K562 (cell line): ENCODE results near the gene PEX5. TPM values are rescaled to one million over a fixed set of nuclear protein-coding genes. Genes with fewer than 3 reads are reported as not detected.
A peak's percentile ranks its signal among the peaks of the same experiment; 100 is the strongest.

Experiments
- ATAC-seq: fragments of 200-7000 bp; cut with Tn5 transposase; 3 replicates; pipeline ENCODE4 v1.9.1; 2020; ENCODE audit warnings: moderate library complexity
- BruUV-seq: library from RNA; stranded (reverse); fragments of 400-500 nt; replicated peaks from 2 replicates; lab custom pipeline; 2021; lab: Mats Ljungman, UMichigan
- CTCF ChIA-PET: fragments of 300-600 bp; formaldehyde crosslinking; extraction: SDS; loops from one replicate; lab custom pipeline; 2021; ENCODE audit warnings: low intra/inter-chr PET ratio; lab: Yijun Ruan, JAX
- POLR2A ChIA-PET: fragments of 300-600, 350-650 bp; sonication (Branson Sonifier 250); formaldehyde crosslinking; extraction: SDS; loops from one replicate; lab custom pipeline; 2021; ENCODE audit warnings: antibody characterized with exemption, inconsistent platforms; lab: Yijun Ruan, JAX
- DNase-seq, 4 experiments: peaks; one replicate each; pipeline versions ENCODE4 v3.0.0 to v3.0.0-alpha.2; 2011 to 2018; ENCODE audit warnings: low spot score in 3 of 4, mixed read lengths in 3 of 4; ENCODE audit errors: extremely low read depth in 1 of 4
- FAIRE-seq: peaks from 2 replicates; lab custom pipeline; 2011; peaks lifted over from hg19 to GRCh38; lab: Jason Lieb, UNC
- H2AFZ ChIP-seq: 2 replicates; pipeline ENCODE4 v1.6.0; 2011; ENCODE audit warnings: low read depth, low read length, control low read depth, inconsistent platforms
- H3K27ac ChIP-seq: fragments of 200-600 bp; 3 replicates; pipeline ENCODE4 v1.8.0; 2011; ENCODE audit warnings: low read depth, mild to moderate bottlenecking, control low read depth, inconsistent platforms, low read length, moderate library complexity, mixed read lengths; ENCODE audit errors: extremely low read depth
- H3K27me3 ChIP-seq, 2 experiments: fragments of 300-600 bp in 1 of 2; 2 replicates in 1 of 2; 3 replicates in 1 of 2; pipeline versions ENCODE4 v1.6.0 to v1.8.0; 2011; ENCODE audit warnings: inconsistent platforms in 2 of 2, low read length in 2 of 2, mild to moderate bottlenecking in 1 of 2, mixed read lengths in 1 of 2, moderate library complexity in 1 of 2; ENCODE audit not compliant: control insufficient read depth in 2 of 2, insufficient read depth in 2 of 2
- H3K36me3 ChIP-seq: fragments of 300-600 bp; 3 replicates; pipeline ENCODE4 v1.8.0; 2011; ENCODE audit warnings: mild to moderate bottlenecking, low read length, inconsistent platforms; ENCODE audit not compliant: control insufficient read depth, insufficient read depth
- H3K4me1 ChIP-seq, 2 experiments: fragments of 200-600 bp in 1 of 2; replicated peaks in 1 of 2; 2 replicates in 1 of 2; 3 replicates in 1 of 2; pipeline versions ENCODE4 v1.5.1 to v1.8.0; 2011; ENCODE audit warnings: inconsistent platforms in 2 of 2, low read length in 2 of 2, mild to moderate bottlenecking in 1 of 2, mixed read lengths in 1 of 2, moderate library complexity in 1 of 2; ENCODE audit not compliant: control insufficient read depth in 2 of 2, insufficient read depth in 2 of 2
- H3K4me2 ChIP-seq: 2 replicates; pipeline ENCODE4 v1.6.1; 2011; ENCODE audit warnings: low read length, control low read depth, inconsistent platforms, mixed read lengths; ENCODE audit not compliant: insufficient read depth
- H3K4me3 ChIP-seq: fragments of 200-600 bp; sonication (generic), shearing (Covaris generic); 2 replicates; pipeline ENCODE4 v1.5.1; 2016; ENCODE audit warnings: control low read depth, inconsistent platforms
- H3K79me2 ChIP-seq: fragments of 200-600 bp; 3 replicates; pipeline ENCODE4 v1.8.0; 2011; ENCODE audit warnings: low read length, inconsistent platforms; ENCODE audit not compliant: control insufficient read depth, insufficient read depth
- H3K9ac ChIP-seq, 2 experiments: 2 replicates each; pipeline versions ENCODE4 v1.6.0 to v1.6.1; 2011; ENCODE audit warnings: low read depth in 2 of 2, low read length in 2 of 2, control low read depth in 1 of 2, inconsistent platforms in 1 of 2, mild to moderate bottlenecking in 1 of 2, mixed read lengths in 1 of 2; ENCODE audit not compliant: insufficient read depth in 1 of 2
- H3K9me1 ChIP-seq: one replicate; pipeline ENCODE4 v1.6.0; 2011; ENCODE audit warnings: inconsistent platforms, mild to moderate bottlenecking, low read length, moderate library complexity; ENCODE audit not compliant: control insufficient read depth, insufficient read depth
- H3K9me3 ChIP-seq: replicated peaks from 2 replicates; pipeline ENCODE4 v1.5.1; 2011; ENCODE audit warnings: low read depth, low read length, inconsistent platforms; ENCODE audit not compliant: control insufficient read depth, insufficient read depth
- H4K20me1 ChIP-seq: replicated peaks from 2 replicates; pipeline ENCODE4 v1.6.1; 2011; ENCODE audit warnings: low read length, inconsistent platforms, mixed read lengths; ENCODE audit not compliant: control insufficient read depth, insufficient read depth
- KLF13 ChIP-seq: fragments of 450-650 bp; IDR thresholded peaks from 2 replicates; pipeline ENCODE4 v1.6.1; 2016; ENCODE audit warnings: missing genetic modification characterization, low read depth, mild to moderate bottlenecking, missing compliant biosample characterization, moderate library complexity, borderline replicate concordance
- MAFG ChIP-seq: fragments of 450-650 bp; conservative IDR thresholded peaks from 2 replicates; pipeline ENCODE4 v1.6.1; 2016; ENCODE audit warnings: missing genetic modification characterization, missing compliant biosample characterization
- NFE2 ChIP-seq: IDR thresholded peaks from 2 replicates; pipeline ENCODE4 v1.6.1; 2014; ENCODE audit warnings: antibody characterized with exemption, low read depth
- TAF7 ChIP-seq: fragments of 450-650 bp; IDR thresholded peaks from 2 replicates; pipeline ENCODE4 v1.6.1; 2016; ENCODE audit warnings: missing genetic modification characterization, missing compliant biosample characterization
- XRCC4 ChIP-seq: IDR thresholded peaks from one replicate; pipeline ENCODE4 v1.6.1; 2011; ENCODE audit not compliant: insufficient read depth, insufficient read length; ENCODE audit errors: extremely low read depth
- ZNF263 ChIP-seq: sonication (generic); formaldehyde crosslinking; IDR thresholded peaks from 2 replicates; pipeline ENCODE4 v1.8.0; 2022; ENCODE audit warnings: mild to moderate bottlenecking, missing genetic modification reagents, borderline replicate concordance
- WGBS: fragments of 100-300 bp; shearing (Covaris generic); methylation state at CpG from one replicate; pipeline ENCODE4 v1.1.6; 2016; ENCODE audit warnings: low coverage, mixed read lengths; ENCODE audit not compliant: insufficient coverage; ENCODE audit errors: missing lambda C conversion rate; 5-methylcytosine and 5-hydroxymethylcytosine counted together
- in situ Hi-C: fragments of 300-500 bp; cut with MboI; formaldehyde crosslinking; loops from 4 replicates; pipeline ENCODE4 v1.15.0; 2018; ENCODE audit warnings: inconsistent platforms, mixed read lengths
- intact Hi-C: fragments of 100-400 bp; cut with micrococcal nuclease; formaldehyde crosslinking; loops from 2 replicates; pipeline ENCODE4 v1.14.2; 2022
- polyA plus RNA-seq, 8 experiments: library from polyadenylated mRNA; depleted of rRNA in 4 of 8; stranded (reverse) in 5 of 8; unstranded in 3 of 8; fragments of >200 nt; fragmentation: Nextera tagmentation in 2 of 8; fragmentation: Illumina TruSeq in 1 of 8; extraction: Ambion mirVana in 2 of 8; extraction: Trizol in 1 of 8; gene quantifications; 2 replicates each; pipeline versions ENCODE4 v1.2.1 to v1.2.3, GENCODE V29; 2011 to 2014; ENCODE audit warnings: inconsistent platforms in 1 of 8, missing spikeins in 1 of 8
- total RNA-seq, 7 experiments: library from RNA; depleted of rRNA in 6 of 7; stranded (reverse); fragments of >200 nt in 6 of 7; fragmentation: Illumina TruSeq in 2 of 7; extraction: Trizol in 2 of 7; gene quantifications; 2 replicates each; pipeline versions ENCODE4 v1.2.1 to v1.2.3, GENCODE V29; 2011 to 2021; ENCODE audit warnings: low replicate concordance in 1 of 7
- TF ChIP-seq, protein P1 (sequence below), 2 experiments: fragments of 150-350 bp in 1 of 2; IDR thresholded peaks; 2 replicates each; pipeline ENCODE4 v1.6.1; 2012 to 2016; ENCODE audit warnings: low read depth in 2 of 2, low read length in 2 of 2, mild to moderate bottlenecking in 1 of 2, moderate library complexity in 1 of 2
- TF ChIP-seq, protein P2 (sequence below), 2 experiments: IDR thresholded peaks in 1 of 2; conservative IDR thresholded peaks in 1 of 2; 2 replicates each; pipeline ENCODE4 v1.6.1; 2016; ENCODE audit warnings: low read depth in 2 of 2, mild to moderate bottlenecking in 1 of 2, missing compliant biosample characterization in 1 of 2, missing genetic modification characterization in 1 of 2, moderate library complexity in 1 of 2
- TF ChIP-seq, protein P3 (sequence below): fragments of 200-800 bp; sonication (Bioruptor generic); IDR thresholded peaks from 2 replicates; pipeline ENCODE4 v1.6.1; 2016; ENCODE audit warnings: missing genetic modification characterization, missing compliant biosample characterization

Gene PEX5
- total and polyA plus RNA-seq, 9 of the 15 experiments (the other 6 are each of a cell fraction or from before 2014, with no cell fraction given), result 1.4 to 26.1 (median 14.0) TPM

DNA sequence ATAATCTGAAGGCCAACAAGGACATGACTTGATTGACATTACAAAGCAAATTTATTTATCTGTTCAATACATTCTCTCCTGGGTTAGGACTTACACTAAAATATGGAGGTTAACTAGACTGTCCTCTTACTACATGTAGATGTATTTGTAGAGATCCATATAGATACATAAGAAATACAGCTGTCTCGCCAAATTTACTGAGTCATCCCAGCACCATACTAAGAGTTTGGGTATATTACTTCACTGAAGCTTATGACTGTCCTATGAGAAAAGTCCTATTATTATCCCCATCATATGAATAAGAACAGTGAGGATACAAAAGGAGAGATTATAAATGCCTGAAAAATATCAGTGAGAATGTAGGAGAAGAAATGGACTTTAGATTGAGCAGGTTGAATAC lies 69.6 kb downstream of the PEX5 start:
- no peak for ATAC-seq
- no peak for FAIRE-seq
- TF ChIP-seq, protein P1, sequence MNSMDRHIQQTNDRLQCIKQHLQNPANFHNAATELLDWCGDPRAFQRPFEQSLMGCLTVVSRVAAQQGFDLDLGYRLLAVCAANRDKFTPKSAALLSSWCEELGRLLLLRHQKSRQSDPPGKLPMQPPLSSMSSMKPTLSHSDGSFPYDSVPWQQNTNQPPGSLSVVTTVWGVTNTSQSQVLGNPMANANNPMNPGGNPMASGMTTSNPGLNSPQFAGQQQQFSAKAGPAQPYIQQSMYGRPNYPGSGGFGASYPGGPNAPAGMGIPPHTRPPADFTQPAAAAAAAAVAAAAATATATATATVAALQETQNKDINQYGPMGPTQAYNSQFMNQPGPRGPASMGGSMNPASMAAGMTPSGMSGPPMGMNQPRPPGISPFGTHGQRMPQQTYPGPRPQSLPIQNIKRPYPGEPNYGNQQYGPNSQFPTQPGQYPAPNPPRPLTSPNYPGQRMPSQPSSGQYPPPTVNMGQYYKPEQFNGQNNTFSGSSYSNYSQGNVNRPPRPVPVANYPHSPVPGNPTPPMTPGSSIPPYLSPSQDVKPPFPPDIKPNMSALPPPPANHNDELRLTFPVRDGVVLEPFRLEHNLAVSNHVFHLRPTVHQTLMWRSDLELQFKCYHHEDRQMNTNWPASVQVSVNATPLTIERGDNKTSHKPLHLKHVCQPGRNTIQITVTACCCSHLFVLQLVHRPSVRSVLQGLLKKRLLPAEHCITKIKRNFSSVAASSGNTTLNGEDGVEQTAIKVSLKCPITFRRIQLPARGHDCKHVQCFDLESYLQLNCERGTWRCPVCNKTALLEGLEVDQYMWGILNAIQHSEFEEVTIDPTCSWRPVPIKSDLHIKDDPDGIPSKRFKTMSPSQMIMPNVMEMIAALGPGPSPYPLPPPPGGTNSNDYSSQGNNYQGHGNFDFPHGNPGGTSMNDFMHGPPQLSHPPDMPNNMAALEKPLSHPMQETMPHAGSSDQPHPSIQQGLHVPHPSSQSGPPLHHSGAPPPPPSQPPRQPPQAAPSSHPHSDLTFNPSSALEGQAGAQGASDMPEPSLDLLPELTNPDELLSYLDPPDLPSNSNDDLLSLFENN (IDR thresholded peaks at IDR 0.05; ENCODE audit: low read depth in 2 of 2, low read length in 2 of 2), result no peak
- TF ChIP-seq MAFG (tag) (0 out of 2 replicates have a peak, but pooled peaks have one; percentile 52), TAF7 (tag) (no peak), NFE2 (peak; percentile 52), XRCC4 (no peak), ZNF263 (CRISPR knock-in tag) (no peak), KLF13 (no peak)
- TF ChIP-seq, protein P2, sequence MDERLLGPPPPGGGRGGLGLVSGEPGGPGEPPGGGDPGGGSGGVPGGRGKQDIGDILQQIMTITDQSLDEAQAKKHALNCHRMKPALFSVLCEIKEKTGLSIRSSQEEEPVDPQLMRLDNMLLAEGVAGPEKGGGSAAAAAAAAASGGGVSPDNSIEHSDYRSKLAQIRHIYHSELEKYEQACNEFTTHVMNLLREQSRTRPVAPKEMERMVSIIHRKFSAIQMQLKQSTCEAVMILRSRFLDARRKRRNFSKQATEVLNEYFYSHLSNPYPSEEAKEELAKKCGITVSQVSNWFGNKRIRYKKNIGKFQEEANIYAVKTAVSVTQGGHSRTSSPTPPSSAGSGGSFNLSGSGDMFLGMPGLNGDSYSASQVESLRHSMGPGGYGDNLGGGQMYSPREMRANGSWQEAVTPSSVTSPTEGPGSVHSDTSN (CRISPR knock-in tag; IDR thresholded peaks at IDR 0.05; ENCODE audit: low read depth), result no peak
- TF ChIP-seq, protein P2 (tag; conservative IDR thresholded peaks at IDR 0.05; ENCODE audit: low read depth), result no peak
- TF ChIP-seq, protein P3, sequence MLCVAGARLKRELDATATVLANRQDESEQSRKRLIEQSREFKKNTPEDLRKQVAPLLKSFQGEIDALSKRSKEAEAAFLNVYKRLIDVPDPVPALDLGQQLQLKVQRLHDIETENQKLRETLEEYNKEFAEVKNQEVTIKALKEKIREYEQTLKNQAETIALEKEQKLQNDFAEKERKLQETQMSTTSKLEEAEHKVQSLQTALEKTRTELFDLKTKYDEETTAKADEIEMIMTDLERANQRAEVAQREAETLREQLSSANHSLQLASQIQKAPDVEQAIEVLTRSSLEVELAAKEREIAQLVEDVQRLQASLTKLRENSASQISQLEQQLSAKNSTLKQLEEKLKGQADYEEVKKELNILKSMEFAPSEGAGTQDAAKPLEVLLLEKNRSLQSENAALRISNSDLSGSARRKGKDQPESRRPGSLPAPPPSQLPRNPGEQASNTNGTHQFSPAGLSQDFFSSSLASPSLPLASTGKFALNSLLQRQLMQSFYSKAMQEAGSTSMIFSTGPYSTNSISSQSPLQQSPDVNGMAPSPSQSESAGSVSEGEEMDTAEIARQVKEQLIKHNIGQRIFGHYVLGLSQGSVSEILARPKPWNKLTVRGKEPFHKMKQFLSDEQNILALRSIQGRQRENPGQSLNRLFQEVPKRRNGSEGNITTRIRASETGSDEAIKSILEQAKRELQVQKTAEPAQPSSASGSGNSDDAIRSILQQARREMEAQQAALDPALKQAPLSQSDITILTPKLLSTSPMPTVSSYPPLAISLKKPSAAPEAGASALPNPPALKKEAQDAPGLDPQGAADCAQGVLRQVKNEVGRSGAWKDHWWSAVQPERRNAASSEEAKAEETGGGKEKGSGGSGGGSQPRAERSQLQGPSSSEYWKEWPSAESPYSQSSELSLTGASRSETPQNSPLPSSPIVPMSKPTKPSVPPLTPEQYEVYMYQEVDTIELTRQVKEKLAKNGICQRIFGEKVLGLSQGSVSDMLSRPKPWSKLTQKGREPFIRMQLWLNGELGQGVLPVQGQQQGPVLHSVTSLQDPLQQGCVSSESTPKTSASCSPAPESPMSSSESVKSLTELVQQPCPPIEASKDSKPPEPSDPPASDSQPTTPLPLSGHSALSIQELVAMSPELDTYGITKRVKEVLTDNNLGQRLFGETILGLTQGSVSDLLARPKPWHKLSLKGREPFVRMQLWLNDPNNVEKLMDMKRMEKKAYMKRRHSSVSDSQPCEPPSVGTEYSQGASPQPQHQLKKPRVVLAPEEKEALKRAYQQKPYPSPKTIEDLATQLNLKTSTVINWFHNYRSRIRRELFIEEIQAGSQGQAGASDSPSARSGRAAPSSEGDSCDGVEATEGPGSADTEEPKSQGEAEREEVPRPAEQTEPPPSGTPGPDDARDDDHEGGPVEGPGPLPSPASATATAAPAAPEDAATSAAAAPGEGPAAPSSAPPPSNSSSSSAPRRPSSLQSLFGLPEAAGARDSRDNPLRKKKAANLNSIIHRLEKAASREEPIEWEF (CRISPR knock-in tag), result no peak

More for the DNA sequence above, 69.6 kb downstream of the PEX5 start:
- POLR2A ChIA-PET, result no interaction called here
- no peaks in the 10 kb centered on the region for H3K79me2 ChIP-seq
- H3K9me3 ChIP-seq, result no peaks in the 10 kb centered on the region
- BruUV-seq, result no TSS peak
- DNase-seq, result no peak
- in situ Hi-C loops (no loop called here), intact Hi-C loops (no loop called here)
- H3K4me2 ChIP-seq, result no peak overlapping the region
- WGBS, result 6% methylated on average over 1 of the region's 1 CpG
- no peak overlapping the region for H3K4me3 ChIP-seq
- no peaks in the 10 kb centered on the region for H3K36me3 ChIP-seq
- H3K9ac ChIP-seq, result no peak overlapping the region
- CTCF ChIA-PET, result no interaction called here
- no peaks in the 10 kb centered on the region for H3K27me3 ChIP-seq
- H3K4me1 ChIP-seq, result no peaks in the 10 kb centered on the region
- no peaks in the 10 kb centered on the region for H3K9me1 ChIP-seq
- no peaks in the 10 kb centered on the region for H4K20me1 ChIP-seq
- H2AFZ ChIP-seq, result 0 out of 2 replicates have a peak overlapping the region, but pooled peaks have one; percentile 24
- no peak overlapping the region for H3K27ac ChIP-seq
